ENCODE results near the gene RFC2.

DNA sequence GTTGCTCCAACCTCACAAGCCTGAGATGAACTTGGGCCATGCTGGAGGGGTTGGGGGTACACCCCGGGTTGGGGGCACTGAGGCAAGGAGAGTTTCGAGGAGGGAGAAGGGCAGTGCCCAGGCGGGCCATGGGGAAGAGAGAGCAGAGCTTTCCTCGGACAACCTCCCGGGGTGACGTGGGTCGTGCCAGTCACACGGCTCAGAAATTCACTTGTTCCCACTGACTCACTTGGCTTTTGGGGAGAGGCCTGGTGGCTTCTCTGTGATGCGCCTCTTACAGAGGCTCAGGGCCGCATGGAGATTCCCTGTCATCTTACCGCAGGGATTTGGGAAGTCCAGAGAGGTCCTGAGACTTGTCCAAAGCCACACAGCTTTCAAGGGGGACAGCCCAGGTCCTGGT is 41.5 kb downstream of the RFC2 start:
- TF ChIP-seq CTCF (IDR thresholded peaks at IDR 0.05) (no peak), EZH2phosphoT487 (IDR thresholded peaks at IDR 0.05) (no peak), EZH2 (IDR thresholded peaks at IDR 0.05) (no peak)
